ENCODE results near the gene RSBN1L.

The RSBN1L gene

GRCh38 chr7:77811516-77812289, 115.4 kb downstream of the RSBN1L start:
- no peak for FAIRE-seq

DNA sequence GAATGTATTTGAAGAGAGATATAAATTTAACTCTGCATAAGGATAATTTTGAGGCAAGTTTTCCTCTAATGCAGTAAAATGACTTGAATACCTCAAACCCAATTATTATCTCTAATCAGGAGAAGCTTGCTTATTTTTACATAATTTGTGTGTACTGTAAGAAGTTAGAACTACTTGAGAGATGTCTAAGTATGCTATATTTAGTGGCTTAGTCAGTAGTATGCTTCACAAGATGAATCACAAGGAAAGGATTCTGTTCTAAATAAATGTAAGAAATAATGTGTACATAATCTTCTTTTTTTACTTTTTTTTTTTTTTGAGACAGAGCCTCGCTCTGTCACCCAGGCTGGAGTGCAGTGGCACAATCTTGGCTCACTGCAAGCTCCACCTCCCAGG, 116.0 kb downstream of the RSBN1L start:
- FAIRE-seq: no peak

DNA sequence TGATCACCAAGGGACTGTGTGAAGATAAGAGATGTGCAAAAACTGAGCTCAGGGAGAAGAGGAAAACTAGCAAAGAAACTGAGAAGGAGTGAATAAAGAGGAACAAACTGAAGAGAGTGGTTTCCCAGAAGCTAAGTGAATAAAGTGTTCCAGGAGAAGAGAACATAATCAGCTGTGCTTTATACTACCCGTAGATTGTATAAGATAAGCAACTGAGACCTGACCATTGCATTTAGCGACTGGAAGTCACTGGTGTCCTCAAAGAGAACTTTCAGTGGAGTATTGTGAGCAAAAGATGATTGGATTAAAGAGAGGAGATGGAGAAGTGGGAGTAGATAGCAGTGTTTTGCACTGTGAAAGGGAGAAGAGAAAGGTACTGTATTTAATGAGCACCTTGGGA, 116.9 kb downstream of the RSBN1L start:
- FAIRE-seq: no peak

- FAIRE-seq: no peak
Observed at GRCh38 chr7:77819021-77819420, 122.8 kb downstream of the RSBN1L start.

DNA sequence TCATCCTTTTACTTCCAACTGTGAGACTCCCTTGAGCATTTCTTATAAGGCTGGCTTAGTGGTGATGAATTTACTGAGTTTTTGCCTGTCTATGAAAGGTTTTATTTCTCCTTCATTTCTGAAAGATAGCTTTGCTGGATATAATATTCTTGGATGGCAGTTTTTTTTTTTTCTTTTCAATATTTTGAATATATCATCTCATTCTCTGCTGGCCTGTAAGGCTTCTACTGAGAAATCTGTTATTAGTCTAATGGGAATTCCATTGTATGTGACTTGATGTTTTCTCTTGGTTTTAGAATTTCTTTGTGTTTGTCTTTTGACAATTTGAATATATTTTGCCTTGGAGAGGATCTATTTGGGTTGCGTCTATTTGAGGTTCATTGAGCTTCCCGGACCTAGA, 124.7 kb downstream of the RSBN1L start:
- FAIRE-seq: no peak

GRCh38 chr7:77822269-77822668, 126.0 kb downstream of the RSBN1L start:
- no peak for FAIRE-seq

- no peak for FAIRE-seq
Observed at GRCh38 chr7:77823787-77824186, 127.5 kb downstream of the RSBN1L start.

DNA sequence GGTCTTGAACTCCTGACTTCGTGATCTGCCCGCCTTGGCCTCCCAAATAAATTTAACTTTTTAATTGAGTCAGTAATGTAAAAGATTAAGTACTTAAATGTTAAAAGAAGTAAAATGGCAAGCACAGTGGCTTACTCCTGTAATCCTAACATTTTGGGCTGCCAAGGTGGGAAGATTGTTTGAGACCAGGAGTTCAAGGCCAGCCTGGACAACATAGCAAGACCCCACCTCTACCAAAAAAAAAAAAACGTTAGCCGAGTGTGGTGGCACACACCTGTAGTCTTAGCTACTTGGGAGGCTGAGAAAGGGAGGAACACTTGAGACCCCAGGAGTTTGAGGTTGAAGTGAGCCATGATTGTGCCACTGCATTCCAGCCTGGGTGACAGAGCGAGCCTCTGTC, 128.4 kb downstream of the RSBN1L start:
- no peak for FAIRE-seq

DNA sequence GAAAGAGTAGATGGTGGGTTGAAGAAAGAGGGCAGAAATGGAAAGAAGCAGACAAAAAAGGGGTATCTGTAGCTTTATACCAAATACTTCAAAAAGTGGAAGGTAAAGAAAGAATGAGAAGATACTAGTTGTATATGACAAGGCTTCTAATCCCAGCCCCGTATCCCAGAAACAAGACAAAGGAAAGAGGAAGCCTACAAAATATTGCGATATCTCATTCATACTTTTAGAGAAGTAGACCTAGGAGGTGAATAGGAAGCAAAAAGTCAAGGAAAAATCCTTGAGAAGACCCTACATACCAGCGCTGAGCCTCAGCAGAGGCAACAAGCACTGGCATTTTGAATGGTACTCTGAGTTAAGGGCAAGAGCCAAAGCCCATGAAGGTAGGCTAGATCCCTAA, 128.9 kb downstream of the RSBN1L start:
- no peak for FAIRE-seq

DNA sequence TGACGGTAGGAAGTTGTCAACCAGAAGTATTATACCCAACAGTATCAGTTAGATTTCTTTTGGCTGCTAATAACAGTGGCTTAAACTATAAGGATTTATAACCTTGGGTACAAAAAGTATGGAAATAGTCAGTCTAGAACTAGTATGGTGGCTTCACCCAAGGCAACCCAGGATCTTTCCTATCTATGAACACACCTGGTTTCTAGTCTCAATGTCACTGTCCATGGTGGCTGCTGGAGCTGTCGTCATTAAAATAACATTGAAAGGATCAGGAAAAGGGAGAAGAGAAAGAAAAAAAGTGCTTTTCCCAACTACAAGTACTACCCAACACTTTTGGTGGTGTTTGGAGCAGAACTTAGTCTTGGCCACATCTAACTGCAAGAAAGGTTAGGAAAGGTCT, 130.0 kb downstream of the RSBN1L start:
- no peak for FAIRE-seq

GRCh38 chr7:77827999-77828398, 131.7 kb downstream of the RSBN1L start:
- no peak for FAIRE-seq

DNA sequence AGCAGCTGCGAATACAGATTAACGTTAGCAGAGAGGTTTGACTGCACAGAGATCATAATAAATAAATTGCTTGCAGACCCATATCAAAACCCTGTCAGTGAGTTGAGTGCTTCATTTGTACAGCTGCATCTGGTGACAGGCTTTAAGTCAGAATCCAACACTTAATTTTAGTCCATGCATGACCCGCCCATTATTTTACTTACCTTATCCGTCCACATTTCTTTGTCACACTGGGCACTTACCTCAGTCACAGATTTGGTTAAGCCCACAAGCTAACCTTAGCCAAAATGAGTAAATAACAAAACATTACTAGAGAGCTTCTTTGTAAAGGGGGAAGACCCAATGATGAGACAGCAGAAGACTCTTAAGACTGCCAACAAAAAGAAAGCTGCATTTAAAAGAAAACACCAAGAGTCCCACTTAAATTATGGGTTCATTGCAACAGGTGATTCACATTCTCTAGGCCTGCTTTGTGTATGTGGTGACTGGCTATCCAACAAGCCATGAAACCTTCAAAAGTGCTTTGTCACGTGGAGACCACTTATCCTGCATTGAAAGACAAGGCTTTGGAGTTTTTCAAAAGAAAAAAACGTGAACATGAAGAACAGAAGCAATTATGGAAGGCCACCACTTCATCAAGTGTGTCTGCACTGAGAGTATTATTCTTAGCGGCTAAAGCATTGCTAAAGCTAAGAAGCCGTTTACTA, 134.5 kb downstream of the RSBN1L start:
- no peak for FAIRE-seq

DNA sequence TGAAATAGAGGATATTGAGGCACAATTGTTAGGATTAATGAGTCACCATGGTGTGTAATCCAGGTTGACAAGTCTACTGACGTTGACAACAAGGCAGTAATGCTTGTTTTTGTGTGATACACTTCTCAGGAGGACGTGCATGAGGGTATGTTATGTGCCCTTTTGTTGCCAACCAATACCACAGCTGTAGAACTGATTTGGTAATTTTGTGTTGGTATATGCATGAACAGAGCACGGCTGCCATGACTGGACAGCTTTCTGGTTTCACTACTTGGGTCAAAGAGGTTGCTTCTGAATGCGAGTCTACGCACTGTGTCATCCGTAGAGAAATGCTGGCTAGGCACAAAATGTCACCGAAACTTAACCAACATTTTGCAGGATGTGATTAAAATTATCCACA, 135.2 kb downstream of the RSBN1L start:
- FAIRE-seq: no peak

GRCh38 chr7:77831953-77832352, 135.7 kb downstream of the RSBN1L start:
- FAIRE-seq: no peak
